ENCODE data around the gene C12orf50. TPM values are rescaled to one million over a fixed set of nuclear protein-coding genes. Genes with fewer than 3 reads are reported as not detected.

C12orf50 gene
- total and polyA plus RNA-seq, 2 experiments from 2014 or later = 0.03 TPM; not detected in 1

- no peak for TF ChIP-seq ZNF331 (CRISPR knock-in tag; IDR thresholded peaks at IDR 0.05; ENCODE audit: low read depth)
- no peak for TF ChIP-seq STAT1 (IDR thresholded peaks at IDR 0.05; ENCODE audit: unreplicated experiment)
- TF ChIP-seq NANOG (IDR thresholded peaks at IDR 0.05; ENCODE audit: borderline replicate concordance) = no peak
These were observed 95.2 kb downstream of the C12orf50 start (continued) for GRCh38 chr12:87933991-87934390.

- Histone ChIP-seq H2AFZ (no peak overlapping the region), H3K27ac (ENCODE audit: low read depth) (no peak overlapping the region), H4K20me1 (replicated peaks; ENCODE audit: insufficient read depth) (no peaks in the 10 kb centered on the region), H3K36me3 (ENCODE audit: insufficient read depth) (no peaks in the 10 kb centered on the region), H3K79me2 (replicated peaks; ENCODE audit: insufficient read depth) (no peaks in the 10 kb centered on the region), H3K27me3 (ENCODE audit: insufficient read depth) (no peaks in the 10 kb centered on the region), H3K4me3 (no peak overlapping the region), H3K9me2 (ENCODE audit: insufficient read depth) (no peaks in the 10 kb centered on the region), H3F3A (replicated peaks; ENCODE audit: low read depth) (no peaks in the 10 kb centered on the region), H3K4me1 (ENCODE audit: insufficient read depth) (no peaks in the 10 kb centered on the region), H3K4me2 (no peak overlapping the region)
- no peak overlapping the region for H3K27ac Mint-ChIP-seq
- ATAC-seq (no peak), DNase-seq (ENCODE audit: low spot score) (no peak)
- peaks cover 2% of the 10 kb centered on the region for H3K27me3 Mint-ChIP-seq (ENCODE audit: insufficient read depth, low read depth, poor library complexity)
- no peak overlapping the region for H3K4me3 Mint-ChIP-seq
- no peak for TF ChIP-seq JUNB (IDR thresholded peaks at IDR 0.05; ENCODE audit: unreplicated experiment)
- no peak for TF ChIP-seq STAT1 (IDR thresholded peaks at IDR 0.05; ENCODE audit: unreplicated experiment)
- TF ChIP-seq CTCF (conservative IDR thresholded peaks at IDR 0.05; ENCODE audit: low read depth in 2 of 2) = no peak
- TF ChIP-seq ZNF462 (CRISPR knock-in tag; IDR thresholded peaks at IDR 0.05) = no peak
- no peak for TF ChIP-seq ZNF114 (CRISPR knock-in tag; IDR thresholded peaks at IDR 0.05)
- no peak for TF ChIP-seq REST (IDR thresholded peaks at IDR 0.05; ENCODE audit: unreplicated experiment)
- TF ChIP-seq NANOG (IDR thresholded peaks at IDR 0.05; ENCODE audit: borderline replicate concordance) = no peak
- no peak for TF ChIP-seq EZH2phosphoT487 (IDR thresholded peaks at IDR 0.05; ENCODE audit: unreplicated experiment)
- TF ChIP-seq ETS1 (IDR thresholded peaks at IDR 0.05) = no peak
- TF ChIP-seq CREB1 (CRISPR knock-in tag; IDR thresholded peaks at IDR 0.05; ENCODE audit: low read depth) = no peak
- no peak for TF ChIP-seq EZH2 (IDR thresholded peaks at IDR 0.05; ENCODE audit: low read depth, unreplicated experiment)
- no peak for TF ChIP-seq POLR2AphosphoS5 (IDR thresholded peaks at IDR 0.05; ENCODE audit: low read depth)
- TF ChIP-seq ZNF331 (CRISPR knock-in tag; IDR thresholded peaks at IDR 0.05; ENCODE audit: low read depth) = no peak
- H3K36me3 Mint-ChIP-seq (ENCODE audit: low read depth) = peaks cover 8% of the 10 kb centered on the region
- H3K4me1 Mint-ChIP-seq = no peaks in the 10 kb centered on the region
- peaks cover 15% of the 10 kb centered on the region for H3K9me3 Mint-ChIP-seq
These were observed 97.4 kb downstream of the C12orf50 start for GRCh38 chr12:87931812-87932211.
